Neuronal stem cell (in vitro differentiated cells): Measurements from ENCODE around the gene P2RX6.

Experiments
- DNase-seq: peaks from one replicate; pipeline ENCODE4 v3.0.0-alpha.2; 2013; ENCODE audit warnings: low spot score
- H2AFZ ChIP-seq: one replicate; pipeline ENCODE4 v1.6.1; 2013; ENCODE audit warnings: mild to moderate bottlenecking, low read length, inconsistent platforms
- H2AK5ac ChIP-seq: 2 replicates; pipeline ENCODE4 v1.6.1; 2013; ENCODE audit warnings: low read depth, mild to moderate bottlenecking, inconsistent platforms, low read length, moderate library complexity, mixed read lengths
- H2BK120ac ChIP-seq: 2 replicates; pipeline ENCODE4 v1.6.1; 2013; ENCODE audit warnings: low read depth, mild to moderate bottlenecking, inconsistent platforms, low read length, moderate library complexity, mixed read lengths
- H2BK12ac ChIP-seq: one replicate; pipeline ENCODE4 v1.6.1; 2013; ENCODE audit warnings: low read length, inconsistent platforms
- H2BK15ac ChIP-seq: 2 replicates; pipeline ENCODE4 v1.6.1; 2013; ENCODE audit warnings: mild to moderate bottlenecking, low read length, inconsistent platforms, mixed read lengths
- H2BK5ac ChIP-seq: one replicate; pipeline ENCODE4 v1.6.1; 2013; ENCODE audit warnings: inconsistent platforms, mild to moderate bottlenecking, low read length, moderate library complexity
- H3K14ac ChIP-seq: one replicate; pipeline ENCODE4 v1.6.1; 2013; ENCODE audit warnings: low read length, inconsistent platforms
- H3K18ac ChIP-seq: 2 replicates; pipeline ENCODE4 v1.6.1; 2013; ENCODE audit warnings: low read length, inconsistent platforms
- H3K23ac ChIP-seq: 2 replicates; pipeline ENCODE4 v1.6.1; 2013; ENCODE audit warnings: low read depth, mild to moderate bottlenecking, mixed read lengths, low read length, inconsistent platforms; ENCODE audit not compliant: poor library complexity
- H3K27ac ChIP-seq: replicated peaks from 3 replicates; pipeline ENCODE4 v1.5.1; 2013; ENCODE audit warnings: low read length, inconsistent platforms
- H3K27me3 ChIP-seq, 3 experiments: 2 replicates each; pipeline ENCODE4 v1.6.1; 2013; ENCODE audit warnings: low read length in 3 of 3, mild to moderate bottlenecking in 2 of 3, inconsistent platforms in 1 of 3, low read depth in 1 of 3, mixed read lengths in 1 of 3, moderate library complexity in 1 of 3; ENCODE audit not compliant: control insufficient read depth in 3 of 3, insufficient read depth in 3 of 3
- H3K36me3 ChIP-seq, 2 donors: replicated peaks in 1 of 2; 2 replicates each; pipeline ENCODE4 v1.6.1; 2013; ENCODE audit warnings: low read length in 2 of 2; ENCODE audit not compliant: control insufficient read depth in 2 of 2, insufficient read depth in 2 of 2
- H3K4ac ChIP-seq: 2 replicates; pipeline ENCODE4 v1.6.1; 2013; ENCODE audit warnings: inconsistent platforms, mild to moderate bottlenecking, low read length, moderate library complexity
- H3K4me1 ChIP-seq, 2 donors: 1 replicate in 1 of 2; 2 replicates in 1 of 2; pipeline ENCODE4 v1.6.1; 2013; ENCODE audit warnings: low read length in 2 of 2, low read depth in 1 of 2; ENCODE audit not compliant: control insufficient read depth in 2 of 2, insufficient read depth in 1 of 2
- H3K4me2 ChIP-seq: one replicate; pipeline ENCODE4 v1.6.1; 2013; ENCODE audit warnings: mild to moderate bottlenecking, low read length, inconsistent platforms; ENCODE audit not compliant: insufficient read depth, poor library complexity, severe bottlenecking
- H3K4me3 ChIP-seq, 2 donors: 2 replicates each; pipeline ENCODE4 v1.5.1; 2013; ENCODE audit warnings: low read length in 2 of 2, mild to moderate bottlenecking in 2 of 2, inconsistent platforms in 1 of 2, moderate library complexity in 1 of 2
- H3K79me1 ChIP-seq: one replicate; pipeline ENCODE4 v1.6.1; 2013; ENCODE audit warnings: low read depth, mild to moderate bottlenecking, inconsistent platforms, low read length, moderate library complexity
- H3K9ac ChIP-seq: one replicate; pipeline ENCODE4 v1.6.1; 2013; ENCODE audit warnings: mild to moderate bottlenecking, low read depth, low read length, inconsistent platforms; ENCODE audit not compliant: poor library complexity
- H3K9me3 ChIP-seq, 2 donors: replicated peaks in 1 of 2; 2 replicates each; pipeline versions ENCODE3 to v1.6.1; 2013; ENCODE audit warnings: low read length in 2 of 2, mild to moderate bottlenecking in 2 of 2, inconsistent platforms in 1 of 2, low read depth in 1 of 2, mixed read lengths in 1 of 2, moderate library complexity in 1 of 2; ENCODE audit not compliant: control insufficient read depth in 2 of 2, insufficient read depth in 1 of 2
- H4K8ac ChIP-seq: one replicate; pipeline ENCODE4 v1.6.1; 2013; ENCODE audit warnings: low read depth, mild to moderate bottlenecking, inconsistent platforms, low read length, moderate library complexity
- H4K91ac ChIP-seq: one replicate; pipeline ENCODE4 v1.6.1; 2013; ENCODE audit warnings: low read length, low read depth, mild to moderate bottlenecking, inconsistent platforms; ENCODE audit not compliant: poor library complexity
- WGBS, 2 donors: extraction: QIAGEN DNeasy Blood & Tissue Kit; methylation state at CpG; one replicate each; pipeline ENCODE4 v1.1.7; 2013; ENCODE audit warnings: missing lambda C conversion rate in 2 of 2, mixed read lengths in 1 of 2; ENCODE audit not compliant: insufficient read length in 2 of 2, insufficient replicate concordance in 1 of 2; ENCODE audit errors: extremely low coverage in 2 of 2; 5-methylcytosine and 5-hydroxymethylcytosine counted together

P2RX6 gene

DNA sequence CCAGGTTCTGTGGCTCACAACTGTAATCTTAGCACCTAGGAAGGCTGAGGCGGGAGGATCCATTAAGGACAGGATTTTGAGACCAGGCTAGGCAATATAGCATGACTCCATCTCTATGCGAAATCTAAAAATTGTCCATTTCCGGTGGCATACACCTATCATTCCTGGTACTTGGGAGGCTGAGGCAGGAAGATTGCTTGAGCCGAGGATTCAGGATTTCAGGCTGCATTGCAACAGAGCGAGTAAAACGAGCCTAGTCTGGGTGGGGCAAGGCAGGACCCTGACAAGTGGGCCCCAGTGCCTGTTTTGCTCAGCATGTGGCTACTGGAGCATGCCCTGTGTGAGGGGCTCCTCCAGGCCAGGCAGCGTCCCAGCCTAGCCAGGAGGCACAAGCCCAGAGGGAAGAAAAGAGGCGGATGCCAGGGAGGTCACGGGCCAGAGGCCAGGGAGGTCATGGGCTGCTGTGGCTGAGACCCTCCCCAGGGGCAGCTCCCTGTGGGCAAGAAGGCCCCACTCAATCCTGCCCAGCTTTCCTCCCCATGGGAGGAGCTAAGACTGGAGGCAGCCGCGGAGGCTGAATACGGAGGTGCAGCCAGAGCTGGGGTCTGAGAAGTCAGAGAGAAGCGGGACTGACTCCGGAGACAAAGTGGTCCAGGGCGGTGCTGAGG, 39.2 kb downstream of the P2RX6 start:
- H2BK120ac ChIP-seq, result no peak overlapping the region
- no peak overlapping the region for H4K8ac ChIP-seq
- no peak overlapping the region for H3K27ac ChIP-seq
- no peaks in the 10 kb centered on the region for H3K36me3 ChIP-seq
- H3K4ac ChIP-seq, result no peak overlapping the region
- H3K9me3 ChIP-seq, result peaks cover 0 to 2% of the 10 kb centered on the region in 2 donors
- peak overlapping the region; percentile 47 for H2AK5ac ChIP-seq
- H3K4me3 ChIP-seq, result no peak overlapping the region
- no peak overlapping the region for H3K14ac ChIP-seq
- peaks cover 0 to 24% (median 0%) of the 10 kb centered on the region in 3 experiments for H3K27me3 ChIP-seq
- H4K91ac ChIP-seq, result no peak overlapping the region
- no peak overlapping the region for H2AFZ ChIP-seq
- no peak for DNase-seq
- no CpG with 5 or more reads among the region's 15 CpGs for WGBS, 2 donors
- no peak overlapping the region for H3K18ac ChIP-seq
- H3K23ac ChIP-seq, result no peak overlapping the region
- H2BK5ac ChIP-seq, result no peak overlapping the region
- H2BK15ac ChIP-seq, result no peak overlapping the region
- no peak overlapping the region for H2BK12ac ChIP-seq
- H3K4me1 ChIP-seq, result peaks cover 3 to 5% of the 10 kb centered on the region in 2 donors
- H3K4me2 ChIP-seq, result no peak overlapping the region
- no peak overlapping the region for H3K9ac ChIP-seq
- no peaks in the 10 kb centered on the region for H3K79me1 ChIP-seq

GRCh38 chr22:21054714-21055563, 40.0 kb downstream of the P2RX6 start:
- Histone ChIP-seq H3K4ac (no peak overlapping the region), H3K9me3 (peaks cover 0 to 2% of the 10 kb centered on the region in 2 donors), H3K36me3 (no peaks in the 10 kb centered on the region), H3K23ac (peak overlapping the region; percentile 75), H2AK5ac (peak overlapping the region; percentile 78), H3K27me3 (peaks cover 0 to 24% (median 0%) of the 10 kb centered on the region in 3 experiments), H2AFZ (no peak overlapping the region), H4K8ac (no peak overlapping the region), H2BK120ac (no peak overlapping the region), H4K91ac (no peak overlapping the region), H2BK5ac (no peak overlapping the region), H3K4me2 (no peak overlapping the region), H3K4me3 (no peak overlapping the region), H2BK12ac (no peak overlapping the region), H2BK15ac (no peak overlapping the region), H3K27ac (no peak overlapping the region), H3K4me1 (peaks cover 3 to 5% of the 10 kb centered on the region in 2 donors), H3K14ac (peak overlapping the region; percentile 26), H3K18ac (peak overlapping the region; percentile 62), H3K9ac (no peak overlapping the region), H3K79me1 (no peaks in the 10 kb centered on the region)
- DNase-seq, result no peak
- WGBS, 2 donors, result no CpG with 5 or more reads among the region's 11 CpGs

DNA sequence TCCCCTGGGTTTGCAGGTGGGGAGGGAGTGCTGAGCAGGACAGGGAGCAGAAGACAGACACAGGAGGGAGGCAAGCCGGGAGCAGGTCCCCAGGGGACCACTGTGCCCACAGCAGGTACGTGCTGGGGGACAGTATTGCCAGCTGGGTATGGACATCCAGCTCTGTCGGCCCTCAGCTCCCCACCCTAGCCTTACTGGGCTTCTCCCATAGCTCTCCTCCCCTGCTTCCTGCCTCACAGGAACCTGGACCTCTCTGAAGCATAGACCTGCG, 40.5 kb downstream of the P2RX6 start:
- Histone ChIP-seq H3K4me2 (no peak overlapping the region), H3K27ac (no peak overlapping the region), H3K79me1 (no peaks in the 10 kb centered on the region), H2BK5ac (no peak overlapping the region), H2BK15ac (no peak overlapping the region), H3K4me1 (peaks cover 3 to 5% of the 10 kb centered on the region in 2 donors), H3K9me3 (peaks cover 0 to 2% of the 10 kb centered on the region in 2 donors), H3K36me3 (no peaks in the 10 kb centered on the region), H4K91ac (no peak overlapping the region), H3K14ac (peak overlapping the region; percentile 26), H3K27me3 (peaks cover 0 to 24% (median 0%) of the 10 kb centered on the region in 3 experiments), H2AFZ (no peak overlapping the region), H4K8ac (no peak overlapping the region), H3K23ac (peak overlapping the region; percentile 75), H3K18ac (peak overlapping the region; percentile 62), H2BK120ac (no peak overlapping the region), H3K4ac (no peak overlapping the region), H3K4me3 (no peak overlapping the region), H2AK5ac (peak overlapping the region; percentile 78), H2BK12ac (no peak overlapping the region), H3K9ac (peak overlapping the region; percentile 73)
- DNase-seq, result no peak
- no CpG with 5 or more reads among the region's 4 CpGs for WGBS, 2 donors

- no peak overlapping the region for H4K91ac ChIP-seq
- no peak overlapping the region for H2BK120ac ChIP-seq
- no peak overlapping the region for H2AK5ac ChIP-seq
- no peak overlapping the region for H3K14ac ChIP-seq
- H3K27ac ChIP-seq, result no peak overlapping the region
- WGBS, 2 donors, result no CpG with 5 or more reads among the region's 7 CpGs
- H3K4me1 ChIP-seq, result peaks cover 3 to 5% of the 10 kb centered on the region in 2 donors
- no peak overlapping the region for H3K4me2 ChIP-seq
- no peak overlapping the region for H3K9ac ChIP-seq
- H2BK12ac ChIP-seq, result no peak overlapping the region
- H3K23ac ChIP-seq, result no peak overlapping the region
- H3K18ac ChIP-seq, result no peak overlapping the region
- H4K8ac ChIP-seq, result no peak overlapping the region
- no peak overlapping the region for H2AFZ ChIP-seq
- peaks cover 0 to 24% (median 0%) of the 10 kb centered on the region in 3 experiments for H3K27me3 ChIP-seq
- no peaks in the 10 kb centered on the region for H3K36me3 ChIP-seq
- no peak overlapping the region for H2BK15ac ChIP-seq
- H3K9me3 ChIP-seq, result peaks cover 0 to 2% of the 10 kb centered on the region in 2 donors
- H2BK5ac ChIP-seq, result no peak overlapping the region
- no peak overlapping the region for H3K4me3 ChIP-seq
- no peaks in the 10 kb centered on the region for H3K79me1 ChIP-seq
- no peak for DNase-seq
- no peak overlapping the region for H3K4ac ChIP-seq
These were observed 40.9 kb downstream of the P2RX6 start for GRCh38 chr22:21055880-21056319.
